Activated T-helper 17 cell treated with anti-CD3 and anti-CD28 coated beads, Interleukin-2, amount 50 U/mL, for 72 hours (primary cell): ENCODE measurements around the gene RNF8. TPM values are rescaled to one million over a fixed set of nuclear protein-coding genes. Genes with fewer than 3 reads are reported as not detected.
"Not testable (repeated sequence)": the region's sequence is repeated elsewhere in the genome, so short reads cannot be mapped to it uniquely, and the experiment has no call there.

Experiments
- ATAC-seq: fragments of 150-1000 bp; cut with Tn5 transposase; replicated peaks from 2 replicates; pipeline ENCODE4 v1.10.0; 2021; ENCODE audit warnings: mild to moderate bottlenecking, moderate library complexity
- H3K27ac Mint-ChIP-seq: one replicate; pipeline ENCODE4 v1.8.0; 2022; ENCODE audit warnings: mixed read lengths
- H3K27me3 Mint-ChIP-seq: one replicate; pipeline ENCODE4 v1.8.0; 2022; ENCODE audit warnings: mixed read lengths
- H3K36me3 Mint-ChIP-seq: one replicate; pipeline ENCODE4 v1.8.0; 2022; ENCODE audit warnings: low read depth, mild to moderate bottlenecking, mixed read lengths
- H3K4me1 Mint-ChIP-seq: one replicate; pipeline ENCODE4 v1.8.0; 2022; ENCODE audit warnings: mixed read lengths
- H3K4me3 Mint-ChIP-seq: one replicate; pipeline ENCODE4 v1.8.0; 2022; ENCODE audit warnings: mild to moderate bottlenecking, mixed read lengths
- H3K9me3 Mint-ChIP-seq: one replicate; pipeline ENCODE4 v1.8.0; 2022; ENCODE audit warnings: mixed read lengths
- total RNA-seq, 2 donors: library from RNA; stranded (reverse); gene quantifications; one replicate each; pipeline ENCODE4 v1.2.3, GENCODE V29; 2022

RNF8 gene
- total RNA-seq, 2 donors from 2014 or later, result 23.0 to 30.3 TPM

DNA sequence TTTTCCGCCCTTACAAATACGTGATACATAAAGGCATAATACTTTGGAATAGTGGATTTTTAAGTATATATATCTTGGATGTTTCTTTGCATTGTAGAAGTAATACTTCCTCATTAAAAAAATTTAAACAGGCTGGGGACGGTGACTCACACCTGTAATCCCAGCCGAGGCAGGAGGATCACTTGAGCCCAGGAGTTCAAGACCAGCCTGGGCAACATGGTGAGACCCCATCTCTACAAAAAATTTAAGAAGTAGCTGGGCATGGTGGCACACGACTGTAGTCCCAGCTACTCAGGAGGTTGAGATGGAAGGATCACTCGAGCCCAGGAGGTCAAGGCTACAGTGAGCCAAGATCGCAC, 38.6 kb upstream of the RNF8 start:
- H3K36me3 Mint-ChIP-seq, result peaks cover 30% of the 10 kb centered on the region
- H3K27me3 Mint-ChIP-seq, result no peaks in the 10 kb centered on the region
- ATAC-seq, result no peak
- H3K27ac Mint-ChIP-seq, result peak overlapping the region; percentile 75
- no peak overlapping the region for H3K4me3 Mint-ChIP-seq
- H3K4me1 Mint-ChIP-seq, result peaks cover 3% of the 10 kb centered on the region
- H3K9me3 Mint-ChIP-seq, result no peaks in the 10 kb centered on the region

GRCh38 chr6:37316071-37316470, 37.7 kb upstream of the RNF8 start:
- Mint-ChIP-seq H3K4me1 (peaks cover 3% of the 10 kb centered on the region), H3K9me3 (no peaks in the 10 kb centered on the region), H3K27me3 (no peaks in the 10 kb centered on the region), H3K27ac (no peak overlapping the region), H3K36me3 (peaks cover 30% of the 10 kb centered on the region), H3K4me3 (no peak overlapping the region)
- ATAC-seq, result no peak

GRCh38 chr6:37317312-37318038, 36.3 kb upstream of the RNF8 start:
- H3K27me3 Mint-ChIP-seq, result no peaks in the 10 kb centered on the region
- ATAC-seq, result no peak
- H3K36me3 Mint-ChIP-seq, result peaks cover 39% of the 10 kb centered on the region
- H3K27ac Mint-ChIP-seq, result no peak overlapping the region
- H3K4me3 Mint-ChIP-seq, result no peak overlapping the region
- peaks cover 3% of the 10 kb centered on the region for H3K4me1 Mint-ChIP-seq
- H3K9me3 Mint-ChIP-seq, result no peaks in the 10 kb centered on the region

DNA sequence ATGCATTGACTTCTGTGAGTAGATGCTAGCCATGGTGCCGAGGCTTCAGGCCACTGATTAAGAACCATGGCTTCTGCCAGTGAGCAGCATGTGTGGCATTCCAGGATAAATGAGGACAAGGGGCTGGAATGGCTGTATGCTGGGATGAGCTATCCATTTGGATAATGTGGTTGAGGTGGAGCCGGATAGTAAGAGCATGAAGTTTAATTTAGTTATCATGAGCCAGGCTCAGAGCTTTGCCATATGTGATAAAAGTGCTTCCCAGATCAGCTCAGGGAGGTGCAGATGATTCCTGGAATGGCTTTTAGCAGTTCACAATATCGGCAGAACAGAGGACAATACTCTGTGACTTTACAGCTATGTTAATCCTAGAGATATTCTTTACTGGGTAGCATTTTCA, 34.6 kb upstream of the RNF8 start:
- Mint-ChIP-seq H3K36me3 (peaks cover 24% of the 10 kb centered on the region), H3K27ac (no peak overlapping the region), H3K4me3 (no peak overlapping the region), H3K9me3 (no peaks in the 10 kb centered on the region), H3K4me1 (peaks cover 3% of the 10 kb centered on the region), H3K27me3 (no peaks in the 10 kb centered on the region)
- ATAC-seq, result no peak

DNA sequence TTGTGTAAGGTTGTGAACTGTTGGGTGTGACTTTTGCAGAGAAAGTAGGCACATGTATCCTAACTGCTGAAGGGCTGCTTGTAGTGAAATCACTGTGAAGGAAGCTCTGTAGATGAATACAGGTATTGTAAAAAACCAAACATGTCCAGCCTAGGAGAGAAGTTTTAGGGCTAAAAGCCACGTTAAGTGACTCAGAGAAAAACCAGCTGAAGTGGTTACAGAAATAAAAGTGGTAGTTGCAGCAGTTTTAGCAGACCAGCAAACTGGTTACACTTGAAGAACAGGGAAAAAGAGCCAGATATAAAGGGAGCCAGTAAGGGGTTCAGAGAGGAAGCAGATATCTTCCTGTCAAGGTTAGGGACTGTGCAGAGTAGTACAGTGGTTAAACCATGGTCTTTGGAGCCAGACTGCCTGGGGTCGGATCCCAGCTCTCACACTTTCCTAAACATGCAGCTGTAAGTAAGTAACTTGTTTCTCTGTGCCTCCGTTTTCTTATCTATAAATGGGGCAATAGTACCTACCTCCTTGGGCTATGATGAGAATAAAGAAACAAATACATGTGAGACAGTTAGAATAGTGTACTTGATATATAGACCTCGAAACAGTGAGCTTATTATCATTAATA, 33.8 kb upstream of the RNF8 start:
- no peak for ATAC-seq
- Mint-ChIP-seq H3K27me3 (no peaks in the 10 kb centered on the region), H3K4me1 (no peaks in the 10 kb centered on the region), H3K36me3 (peaks cover 16% of the 10 kb centered on the region), H3K9me3 (no peaks in the 10 kb centered on the region), H3K4me3 (no peak overlapping the region), H3K27ac (no peak overlapping the region)

- Mint-ChIP-seq H3K4me3 (no peak overlapping the region), H3K27ac (no peak overlapping the region), H3K4me1 (peaks cover under 1% of the 10 kb centered on the region), H3K9me3 (no peaks in the 10 kb centered on the region), H3K27me3 (no peaks in the 10 kb centered on the region), H3K36me3 (peaks cover 15% of the 10 kb centered on the region)
- ATAC-seq, result no peak
Observed at GRCh38 chr6:37320646-37321045, 33.1 kb upstream of the RNF8 start.

DNA sequence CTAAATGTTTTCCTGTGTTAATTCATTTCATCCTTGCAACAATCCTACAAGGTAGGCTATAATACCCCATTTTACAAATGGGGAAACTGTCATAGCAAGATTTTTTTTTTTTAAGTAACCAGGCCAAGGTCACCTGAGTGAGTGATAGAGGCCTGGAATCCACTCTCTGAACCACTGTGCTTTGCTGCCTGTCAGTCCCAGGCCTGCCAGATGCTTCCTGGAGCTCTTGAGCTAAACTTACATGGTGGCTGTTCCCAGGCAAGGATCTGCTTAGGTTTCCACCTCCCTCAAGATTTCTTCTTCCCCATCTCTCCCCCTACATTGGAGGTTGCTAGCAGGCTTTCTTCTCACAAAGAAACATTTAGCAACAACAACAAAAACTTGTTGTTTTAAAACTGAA, 32.7 kb upstream of the RNF8 start:
- H3K4me1 Mint-ChIP-seq, result peaks cover 5% of the 10 kb centered on the region
- H3K27me3 Mint-ChIP-seq, result no peaks in the 10 kb centered on the region
- H3K36me3 Mint-ChIP-seq, result peaks cover 19% of the 10 kb centered on the region
- peak overlapping the region; percentile 37 for H3K27ac Mint-ChIP-seq
- H3K4me3 Mint-ChIP-seq, result no peak overlapping the region
- ATAC-seq, result no peak
- no peaks in the 10 kb centered on the region for H3K9me3 Mint-ChIP-seq

- Mint-ChIP-seq H3K27me3 (no peaks in the 10 kb centered on the region), H3K36me3 (peaks cover 19% of the 10 kb centered on the region), H3K4me1 (peaks cover 5% of the 10 kb centered on the region), H3K4me3 (no peak overlapping the region), H3K9me3 (no peaks in the 10 kb centered on the region), H3K27ac (peak overlapping the region; percentile 37)
- ATAC-seq, result no peak
Observed at GRCh38 chr6:37321516-37322415, 32.0 kb upstream of the RNF8 start.

DNA sequence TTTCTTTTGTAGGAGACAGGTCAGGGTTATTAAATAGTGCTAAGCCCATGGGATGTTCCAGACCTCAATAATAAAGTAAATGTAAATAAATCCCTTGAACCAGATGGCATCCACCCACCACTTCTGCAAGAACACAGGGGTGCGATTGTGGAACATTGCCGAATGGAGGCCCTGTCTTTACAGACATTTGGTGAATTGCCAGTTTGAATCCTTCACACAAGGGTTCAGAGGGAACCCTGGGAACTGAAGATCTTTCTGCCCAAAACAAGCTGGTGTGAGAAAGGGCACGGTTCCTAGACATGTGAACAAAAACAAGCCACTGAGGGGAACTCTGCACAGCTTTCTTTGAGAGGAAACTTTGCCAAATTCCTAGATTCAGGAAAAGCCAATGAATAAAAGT, 30.2 kb upstream of the RNF8 start:
- peak overlapping the region; percentile 60 for H3K27ac Mint-ChIP-seq
- no peak for ATAC-seq
- no peaks in the 10 kb centered on the region for H3K27me3 Mint-ChIP-seq
- H3K9me3 Mint-ChIP-seq, result no peaks in the 10 kb centered on the region
- H3K4me3 Mint-ChIP-seq, result no peak overlapping the region
- peaks cover 5% of the 10 kb centered on the region for H3K4me1 Mint-ChIP-seq
- H3K36me3 Mint-ChIP-seq, result peaks cover 25% of the 10 kb centered on the region

DNA sequence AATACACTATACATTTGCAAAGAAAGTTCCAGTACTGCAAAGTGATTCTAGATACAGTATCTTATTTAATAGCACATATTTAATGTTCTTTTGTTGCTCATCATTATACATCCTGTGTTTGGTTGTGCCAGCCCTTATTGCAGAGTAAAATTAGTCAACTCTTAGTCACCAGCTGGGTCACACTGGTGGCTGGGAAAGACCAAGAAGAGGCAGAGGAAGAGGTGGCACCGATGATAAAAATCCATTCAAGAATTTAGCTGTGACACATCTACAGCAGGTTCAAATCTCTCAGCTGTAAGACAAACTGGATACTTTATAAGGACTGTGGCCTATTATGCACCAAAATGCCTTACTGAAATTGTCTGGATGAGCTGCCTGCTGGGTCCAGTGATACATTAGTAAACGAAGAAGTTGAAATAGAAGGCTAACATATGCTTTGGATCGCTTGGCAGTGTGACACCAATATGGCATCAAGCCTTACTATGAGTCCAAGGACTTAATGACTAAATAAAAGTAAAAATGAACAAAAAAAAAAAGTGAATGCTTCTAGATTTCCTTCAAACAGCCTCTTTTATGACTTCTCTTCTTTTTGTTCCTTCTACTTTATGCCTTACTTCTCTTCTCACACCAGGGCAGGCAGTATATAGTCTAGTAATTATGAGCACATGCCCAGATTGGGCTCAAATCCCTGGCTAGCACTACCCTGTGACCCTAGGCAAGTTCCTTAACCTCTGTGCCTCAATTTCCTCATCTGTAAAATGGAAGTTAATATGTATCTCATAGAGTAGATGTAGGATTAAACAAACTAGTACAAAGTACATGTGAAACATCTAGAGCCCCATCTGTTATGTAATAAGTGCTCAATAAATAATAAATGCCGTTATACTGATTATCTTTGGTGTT, 29.4 kb upstream of the RNF8 start:
- no peaks in the 10 kb centered on the region for H3K9me3 Mint-ChIP-seq
- peak overlapping the region; percentile 60 for H3K27ac Mint-ChIP-seq
- H3K27me3 Mint-ChIP-seq, result no peaks in the 10 kb centered on the region
- no peak overlapping the region for H3K4me3 Mint-ChIP-seq
- H3K36me3 Mint-ChIP-seq, result peaks cover 25% of the 10 kb centered on the region
- H3K4me1 Mint-ChIP-seq, result peaks cover 5% of the 10 kb centered on the region
- ATAC-seq, result peak; percentile 97

DNA sequence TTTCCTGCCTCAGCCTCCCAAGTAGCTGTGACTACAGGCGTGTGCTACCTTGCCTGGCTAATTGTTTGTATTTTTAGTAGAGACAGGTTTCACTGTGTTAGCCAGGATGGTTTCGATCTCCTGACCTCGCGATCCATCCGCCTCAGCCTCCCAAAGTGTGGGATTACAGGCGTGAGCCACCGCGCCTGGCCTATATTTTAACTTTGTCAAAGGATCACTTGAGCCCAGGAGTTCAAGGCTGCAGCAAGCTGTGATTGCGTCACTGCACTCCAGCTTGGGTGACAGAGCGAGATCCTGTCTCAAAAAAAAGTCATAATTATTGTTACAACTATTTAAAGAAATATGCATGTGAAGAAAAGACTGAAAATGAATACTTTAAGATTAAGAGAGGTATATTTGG, 23.4 kb upstream of the RNF8 start:
- H3K27me3 Mint-ChIP-seq, H3K27ac Mint-ChIP-seq, H3K4me3 Mint-ChIP-seq, H3K9me3 Mint-ChIP-seq, H3K4me1 Mint-ChIP-seq, ATAC-seq: not testable (repeated sequence)
- H3K36me3 Mint-ChIP-seq, result peaks cover 48% of the 10 kb centered on the region

DNA sequence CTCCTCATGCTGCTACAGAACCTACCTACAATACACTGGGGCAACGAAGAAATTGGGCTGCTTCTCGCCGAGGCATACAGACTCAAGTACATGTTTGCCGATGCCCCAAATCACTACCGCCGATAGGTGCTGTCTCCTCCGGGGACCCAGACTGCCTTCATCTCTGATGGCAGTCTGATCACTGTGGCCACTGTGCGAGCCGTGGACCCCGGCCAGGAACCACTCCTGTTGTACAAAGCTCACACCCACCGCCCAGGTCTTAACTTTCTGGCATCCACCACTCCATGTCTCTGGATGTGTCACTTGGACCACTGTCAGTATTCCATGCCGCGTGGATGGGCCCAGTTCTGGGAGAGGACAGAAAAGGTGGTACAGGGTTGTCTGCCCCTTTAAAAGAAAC, 22.7 kb upstream of the RNF8 start:
- Mint-ChIP-seq H3K9me3 (no peaks in the 10 kb centered on the region), H3K4me3 (no peak overlapping the region), H3K27ac (no peak overlapping the region), H3K4me1 (peaks cover under 1% of the 10 kb centered on the region), H3K27me3 (no peaks in the 10 kb centered on the region), H3K36me3 (peaks cover 42% of the 10 kb centered on the region)
- ATAC-seq, result no peak

GRCh38 chr6:37332894-37333293, 20.9 kb upstream of the RNF8 start:
- no peak overlapping the region for H3K4me3 Mint-ChIP-seq
- H3K36me3 Mint-ChIP-seq, result peaks cover 36% of the 10 kb centered on the region
- peak; percentile 59 for ATAC-seq
- H3K4me1 Mint-ChIP-seq, result no peaks in the 10 kb centered on the region
- H3K9me3 Mint-ChIP-seq, result no peaks in the 10 kb centered on the region
- H3K27me3 Mint-ChIP-seq, result no peaks in the 10 kb centered on the region
- H3K27ac Mint-ChIP-seq, result peak overlapping the region; percentile 23

GRCh38 chr6:37334047-37334446, 19.7 kb upstream of the RNF8 start:
- Mint-ChIP-seq H3K4me3 (no peak overlapping the region), H3K4me1 (no peaks in the 10 kb centered on the region), H3K9me3 (no peaks in the 10 kb centered on the region), H3K27ac (no peak overlapping the region), H3K27me3 (no peaks in the 10 kb centered on the region), H3K36me3 (peaks cover 36% of the 10 kb centered on the region)
- no peak for ATAC-seq
